GM23338 (cell line): ENCODE data around the gene ADGRD2. TPM values are rescaled to one million over a fixed set of nuclear protein-coding genes. Genes with fewer than 3 reads are reported as not detected.

ENCODE experiments used
- ATAC-seq: fragments of 200-7000 bp; cut with Tn5 transposase; 3 replicates; pipeline ENCODE4 v1.9.1; 2020
- DNase-seq: peaks from one replicate; pipeline ENCODE4 v3.0.0-alpha.2; 2015; ENCODE audit warnings: low spot score
- H2AFZ ChIP-seq: fragments of 200-600 bp; sonication (generic); 2 replicates; pipeline ENCODE4 v1.8.0; 2016; ENCODE audit warnings: antibody characterized with exemption, mild to moderate bottlenecking, moderate library complexity
- H3F3A ChIP-seq: fragments of 200-600 bp; sonication (generic); replicated peaks from 2 replicates; pipeline ENCODE4 v1.8.0; 2017; ENCODE audit warnings: antibody characterized with exemption, mixed run types, low read depth
- H3K27ac ChIP-seq: fragments of 200-600 bp; sonication (generic); 2 replicates; pipeline ENCODE4 v1.6.1; 2016; ENCODE audit warnings: low read depth
- H3K27me3 ChIP-seq: fragments of 200-600 bp; sonication (generic); 2 replicates; pipeline ENCODE4 v1.8.0; 2016; ENCODE audit warnings: mild to moderate bottlenecking, mixed run types, moderate library complexity; ENCODE audit not compliant: insufficient read depth
- H3K36me3 ChIP-seq: fragments of 200-600 bp; sonication (generic); 2 replicates; pipeline ENCODE4 v1.8.0; 2016; ENCODE audit warnings: mild to moderate bottlenecking; ENCODE audit not compliant: insufficient read depth
- H3K4me1 ChIP-seq: fragments of 200-600 bp; sonication (generic); 2 replicates; pipeline ENCODE4 v1.8.0; 2016; ENCODE audit warnings: mild to moderate bottlenecking, moderate library complexity; ENCODE audit not compliant: insufficient read depth
- H3K4me2 ChIP-seq: fragments of 200-600 bp; sonication (generic); 2 replicates; pipeline ENCODE4 v1.7.1; 2017; ENCODE audit warnings: mixed run types
- H3K4me3 ChIP-seq: fragments of 200-600 bp; sonication (generic); 2 replicates; pipeline ENCODE4 v1.6.1; 2016; ENCODE audit warnings: mixed run types
- H3K79me2 ChIP-seq: fragments of 200-600 bp; sonication (generic); replicated peaks from 2 replicates; pipeline ENCODE4 v1.8.0; 2017; ENCODE audit warnings: mild to moderate bottlenecking; ENCODE audit not compliant: insufficient read depth
- H3K9me2 ChIP-seq: fragments of 200-600 bp; sonication (generic); 2 replicates; pipeline ENCODE4 v1.8.0; 2017; ENCODE audit not compliant: insufficient read depth
- H4K20me1 ChIP-seq: fragments of 200-600 bp; sonication (generic); replicated peaks from 2 replicates; pipeline ENCODE4 v1.8.0; 2017; ENCODE audit warnings: mild to moderate bottlenecking; ENCODE audit not compliant: insufficient read depth
- H3K27ac Mint-ChIP-seq: 2 replicates; pipeline ENCODE4 v1.8.0; 2020; ENCODE audit warnings: inconsistent platforms, mild to moderate bottlenecking, moderate library complexity, mixed read lengths
- H3K27me3 Mint-ChIP-seq: 3 replicates; pipeline ENCODE4 v1.8.0; 2022; ENCODE audit warnings: low read depth, mild to moderate bottlenecking, moderate library complexity, mixed read lengths, inconsistent platforms; ENCODE audit not compliant: insufficient read depth, poor library complexity
- H3K36me3 Mint-ChIP-seq: 3 replicates; pipeline ENCODE4 v1.8.0; 2021; ENCODE audit warnings: low read depth, mild to moderate bottlenecking, inconsistent platforms, moderate library complexity, mixed read lengths
- H3K4me1 Mint-ChIP-seq: 3 replicates; pipeline ENCODE4 v1.8.0; 2020; ENCODE audit warnings: mild to moderate bottlenecking, inconsistent platforms, mixed read lengths
- H3K4me3 Mint-ChIP-seq: 3 replicates; pipeline ENCODE4 v1.8.0; 2021; ENCODE audit warnings: moderate library complexity, mild to moderate bottlenecking, inconsistent platforms, mixed read lengths
- H3K9me3 Mint-ChIP-seq: 3 replicates; pipeline ENCODE4 v1.8.0; 2020; ENCODE audit warnings: moderate library complexity, mild to moderate bottlenecking, inconsistent platforms, mixed read lengths
- CTCF ChIP-seq, 2 experiments: fragments of 200-600 bp in 1 of 2; sonication (generic) in 1 of 2; conservative IDR thresholded peaks; 2 replicates each; pipeline versions ENCODE4 v1.5.1 to v1.6.1; 2016 to 2017; ENCODE audit warnings: antibody characterized with exemption in 2 of 2, low read depth in 2 of 2, mild to moderate bottlenecking in 2 of 2, moderate library complexity in 1 of 2
- ETS1 ChIP-seq: IDR thresholded peaks from 2 replicates; pipeline ENCODE4 v1.6.1; 2016; ENCODE audit warnings: antibody characterized with exemption
- EZH2 ChIP-seq: fragments of 200-600 bp; sonication (generic); IDR thresholded peaks from one replicate; pipeline ENCODE4 v1.8.0; 2017; ENCODE audit warnings: antibody characterized with exemption, mild to moderate bottlenecking, low read depth; ENCODE audit not compliant: unreplicated experiment
- EZH2phosphoT487 ChIP-seq: fragments of 200-600 bp; sonication (generic); IDR thresholded peaks from one replicate; pipeline ENCODE4 v1.8.1; 2018; ENCODE audit warnings: antibody characterized with exemption; ENCODE audit not compliant: unreplicated experiment
- JUNB ChIP-seq: IDR thresholded peaks from one replicate; pipeline ENCODE4 v1.6.1; 2016; ENCODE audit warnings: antibody characterized with exemption; ENCODE audit not compliant: unreplicated experiment
- NANOG ChIP-seq: IDR thresholded peaks from 2 replicates; pipeline ENCODE4 v1.6.1; 2016; ENCODE audit warnings: antibody characterized with exemption, borderline replicate concordance
- POLR2AphosphoS5 ChIP-seq: IDR thresholded peaks from 2 replicates; pipeline ENCODE4 v1.6.1; 2016; ENCODE audit warnings: antibody characterized with exemption, low read depth
- REST ChIP-seq: IDR thresholded peaks from one replicate; pipeline ENCODE4 v1.6.1; 2018; ENCODE audit warnings: antibody characterized with exemption; ENCODE audit not compliant: unreplicated experiment
- STAT1 ChIP-seq: IDR thresholded peaks from one replicate; pipeline ENCODE4 v1.6.1; 2016; ENCODE audit warnings: antibody characterized with exemption; ENCODE audit not compliant: unreplicated experiment
- ZNF331 ChIP-seq: fragments of 250-450 bp; sonication (Bioruptor Pico); IDR thresholded peaks from 2 replicates; pipeline ENCODE4 v1.5.0; 2020; ENCODE audit warnings: low read depth, mild to moderate bottlenecking, moderate library complexity
- polyA plus RNA-seq: library from polyadenylated mRNA; unstranded; fragments of >200 nt; fragmentation: Nextera tagmentation; extraction: Ambion mirVana; gene quantifications from 2 replicates; pipeline ENCODE4 v1.2.1, GENCODE V29; 2016
- total RNA-seq: library from RNA; depleted of rRNA; stranded (reverse); fragments of >200 nt; shearing (Covaris generic); gene quantifications from 2 replicates; pipeline ENCODE4 v1.2.3, GENCODE V29; 2014

The ADGRD2 gene
- total and polyA plus RNA-seq, 2 experiments from 2014 or later: 0.45 to 0.78 TPM

- no peaks in the 10 kb centered on the region for H3K4me1 ChIP-seq
- Mint-ChIP-seq H3K9me3 (no peaks in the 10 kb centered on the region; the same call in 2 of the 3 replicates), H3K27ac (no peak overlapping the region), H3K4me1 (no peaks in the 10 kb centered on the region; the same call in 2 of the 3 replicates), H3K36me3 (no peaks in the 10 kb centered on the region), H3K4me3 (no peak overlapping the region), H3K27me3 (peaks cover 4% of the 10 kb centered on the region)
- no peak for ATAC-seq
- no peaks in the 10 kb centered on the region for H3F3A ChIP-seq
- H3K36me3 ChIP-seq: no peaks in the 10 kb centered on the region
- H3K27ac ChIP-seq: no peak overlapping the region
- H3K27me3 ChIP-seq: no peaks in the 10 kb centered on the region
- no peaks in the 10 kb centered on the region for H3K79me2 ChIP-seq
- H3K4me2 ChIP-seq: no peak overlapping the region
- H2AFZ ChIP-seq: no peak overlapping the region
- TF ChIP-seq JUNB (no peak), CTCF (conservative IDR thresholded peaks at IDR 0.05; ENCODE audit: low read depth in 2 of 2) (peak in 1 of 2 experiments; percentile 9; a peak in 1 of 4 replicates), EZH2 (no peak), ZNF331 (CRISPR knock-in tag) (no peak), STAT1 (no peak), POLR2AphosphoS5 (no peak), NANOG (no peak)
- H4K20me1 ChIP-seq: no peaks in the 10 kb centered on the region
- H3K4me3 ChIP-seq: no peak overlapping the region
- DNase-seq: no peak
- H3K9me2 ChIP-seq: no peaks in the 10 kb centered on the region
Measured at GRCh38 chr9:124441291-124441690, 9.0 kb upstream of the ADGRD2 start.

- Histone ChIP-seq H3K9me2 (no peaks in the 10 kb centered on the region), H4K20me1 (no peaks in the 10 kb centered on the region), H3K79me2 (no peaks in the 10 kb centered on the region), H3K4me2 (no peak overlapping the region), H3K4me3 (no peak overlapping the region), H3K4me1 (no peaks in the 10 kb centered on the region), H3K27me3 (no peaks in the 10 kb centered on the region), H3K36me3 (no peaks in the 10 kb centered on the region), H3F3A (no peaks in the 10 kb centered on the region), H2AFZ (no peak overlapping the region), H3K27ac (no peak overlapping the region)
- no peak for ATAC-seq
- Mint-ChIP-seq H3K4me1 (peaks cover 4% of the 10 kb centered on the region), H3K9me3 (no peaks in the 10 kb centered on the region; the same call in 1 of the 3 replicates), H3K27me3 (peaks cover 4% of the 10 kb centered on the region), H3K27ac (no peak overlapping the region), H3K36me3 (no peaks in the 10 kb centered on the region), H3K4me3 (no peak overlapping the region)
- DNase-seq: no peak
- TF ChIP-seq REST (no peak), CTCF (conservative IDR thresholded peaks at IDR 0.05; ENCODE audit: low read depth in 2 of 2) (no peak), JUNB (no peak), ETS1 (no peak), EZH2phosphoT487 (no peak)
Measured at GRCh38 chr9:124442379-124442778, 7.9 kb upstream of the ADGRD2 start.
